ENCODE data around the gene AKR1D1. TPM values are rescaled to one million over a fixed set of nuclear protein-coding genes. Genes with fewer than 3 reads are reported as not detected.

Gene AKR1D1
- total and polyA plus RNA-seq, 2 of the 13 experiments (the other 11 are each of a cell fraction or from before 2014, with no cell fraction given): 6.9 to 37.0 TPM

DNA sequence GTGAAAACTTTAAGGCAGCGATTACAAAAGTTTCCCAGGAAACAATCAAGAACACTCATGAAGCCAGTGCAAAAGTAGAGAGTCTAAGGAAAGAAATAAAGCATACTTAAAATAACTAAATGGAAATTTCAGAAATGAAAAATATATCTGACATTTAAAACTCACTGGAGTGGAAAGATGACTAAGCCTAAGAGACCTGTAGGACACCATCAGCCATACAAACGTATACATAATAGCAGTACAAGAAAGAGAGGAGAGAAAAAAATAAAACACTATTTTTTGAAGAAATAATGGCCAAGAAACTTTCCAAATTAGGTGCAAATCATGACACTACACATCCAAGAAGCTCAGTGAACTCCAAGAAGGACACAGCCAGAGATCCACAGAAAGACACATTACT, 5.4 kb upstream of the AKR1D1 start:
- BruUV-seq (replicated peaks): no TSS peak
- FAIRE-seq (no peak), ATAC-seq (no peak), DNase-seq (ENCODE audit: low spot score) (no peak)
- Histone ChIP-seq H3K36me3 (replicated peaks in 1 of 2; ENCODE audit: control insufficient read depth in 1 of 2, insufficient read depth in 2 of 2, low read length in 2 of 2) (no peaks in the 10 kb centered on the region; a peak in 1 of 5 replicates), H3K79me2 (ENCODE audit: insufficient read depth, low read length) (no peaks in the 10 kb centered on the region), H3K27ac (ENCODE audit: extremely low read length, insufficient read depth, low read length) (no peak overlapping the region), H3K4me1 (ENCODE audit: insufficient read depth, low read length) (peaks cover 45% of the 10 kb centered on the region), H3K4me2 (ENCODE audit: low read depth, low read length) (no peak overlapping the region), H2AFZ (ENCODE audit: low read length) (no peak overlapping the region), H3K9me3 (ENCODE audit: low read length) (peaks cover 33% of the 10 kb centered on the region), H3K27me3 (ENCODE audit: control insufficient read depth in 1 of 2, insufficient read depth in 2 of 2, low read length in 2 of 2) (no peaks in the 10 kb centered on the region; a peak in 1 of 5 replicates), H3K4me3 (replicated peaks in 1 of 3; ENCODE audit: insufficient read depth in 1 of 3, low read depth in 2 of 3, low read length in 3 of 3) (no peak overlapping the region), H3K9ac (ENCODE audit: insufficient read depth, low read depth, low read length) (no peak overlapping the region), H4K20me1 (ENCODE audit: insufficient read depth, low read length) (no peaks in the 10 kb centered on the region)
- no peak for TF ChIP-seq MXD4 (CRISPR knock-in tag; IDR thresholded peaks at IDR 0.05)
- TF ChIP-seq, protein P1, sequence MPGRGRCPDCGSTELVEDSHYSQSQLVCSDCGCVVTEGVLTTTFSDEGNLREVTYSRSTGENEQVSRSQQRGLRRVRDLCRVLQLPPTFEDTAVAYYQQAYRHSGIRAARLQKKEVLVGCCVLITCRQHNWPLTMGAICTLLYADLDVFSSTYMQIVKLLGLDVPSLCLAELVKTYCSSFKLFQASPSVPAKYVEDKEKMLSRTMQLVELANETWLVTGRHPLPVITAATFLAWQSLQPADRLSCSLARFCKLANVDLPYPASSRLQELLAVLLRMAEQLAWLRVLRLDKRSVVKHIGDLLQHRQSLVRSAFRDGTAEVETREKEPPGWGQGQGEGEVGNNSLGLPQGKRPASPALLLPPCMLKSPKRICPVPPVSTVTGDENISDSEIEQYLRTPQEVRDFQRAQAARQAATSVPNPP (CRISPR knock-in tag; IDR thresholded peaks at IDR 0.05): no peak
- TF ChIP-seq DMAP1 (CRISPR knock-in tag; IDR thresholded peaks at IDR 0.05): no peak
- no peak for TF ChIP-seq ZNF878 (CRISPR knock-in tag; IDR thresholded peaks at IDR 0.05)
- TF ChIP-seq ZNF326 (CRISPR knock-in tag; IDR thresholded peaks at IDR 0.05; ENCODE audit: borderline replicate concordance): no peak
- TF ChIP-seq ZNF747 (CRISPR knock-in tag; IDR thresholded peaks at IDR 0.05; ENCODE audit: borderline replicate concordance): no peak
- TF ChIP-seq ZSCAN20 (CRISPR knock-in tag; IDR thresholded peaks at IDR 0.05; ENCODE audit: borderline replicate concordance): no peak
- TF ChIP-seq ZNF501 (CRISPR knock-in tag; IDR thresholded peaks at IDR 0.05): no peak
- no peak for TF ChIP-seq NFE2L1 (CRISPR knock-in tag; IDR thresholded peaks at IDR 0.05; ENCODE audit: borderline replicate concordance)
- TF ChIP-seq, protein P2, sequence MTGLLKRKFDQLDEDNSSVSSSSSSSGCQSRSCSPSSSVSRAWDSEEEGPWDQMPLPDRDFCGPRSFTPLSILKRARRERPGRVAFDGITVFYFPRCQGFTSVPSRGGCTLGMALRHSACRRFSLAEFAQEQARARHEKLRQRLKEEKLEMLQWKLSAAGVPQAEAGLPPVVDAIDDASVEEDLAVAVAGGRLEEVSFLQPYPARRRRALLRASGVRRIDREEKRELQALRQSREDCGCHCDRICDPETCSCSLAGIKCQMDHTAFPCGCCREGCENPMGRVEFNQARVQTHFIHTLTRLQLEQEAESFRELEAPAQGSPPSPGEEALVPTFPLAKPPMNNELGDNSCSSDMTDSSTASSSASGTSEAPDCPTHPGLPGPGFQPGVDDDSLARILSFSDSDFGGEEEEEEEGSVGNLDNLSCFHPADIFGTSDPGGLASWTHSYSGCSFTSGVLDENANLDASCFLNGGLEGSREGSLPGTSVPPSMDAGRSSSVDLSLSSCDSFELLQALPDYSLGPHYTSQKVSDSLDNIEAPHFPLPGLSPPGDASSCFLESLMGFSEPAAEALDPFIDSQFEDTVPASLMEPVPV (CRISPR knock-in tag; IDR thresholded peaks at IDR 0.05): no peak
- no peak for TF ChIP-seq POLR2A (IDR thresholded peaks at IDR 0.05; ENCODE audit: insufficient read depth in 1 of 2, low read depth in 2 of 2, low read length in 2 of 2)
- TF ChIP-seq ZSCAN9 (CRISPR knock-in tag; IDR thresholded peaks at IDR 0.05; ENCODE audit: borderline replicate concordance): no peak
- no peak for TF ChIP-seq NCOR1 (IDR thresholded peaks at IDR 0.05; ENCODE audit: borderline replicate concordance, low read length)
- TF ChIP-seq, protein P3, sequence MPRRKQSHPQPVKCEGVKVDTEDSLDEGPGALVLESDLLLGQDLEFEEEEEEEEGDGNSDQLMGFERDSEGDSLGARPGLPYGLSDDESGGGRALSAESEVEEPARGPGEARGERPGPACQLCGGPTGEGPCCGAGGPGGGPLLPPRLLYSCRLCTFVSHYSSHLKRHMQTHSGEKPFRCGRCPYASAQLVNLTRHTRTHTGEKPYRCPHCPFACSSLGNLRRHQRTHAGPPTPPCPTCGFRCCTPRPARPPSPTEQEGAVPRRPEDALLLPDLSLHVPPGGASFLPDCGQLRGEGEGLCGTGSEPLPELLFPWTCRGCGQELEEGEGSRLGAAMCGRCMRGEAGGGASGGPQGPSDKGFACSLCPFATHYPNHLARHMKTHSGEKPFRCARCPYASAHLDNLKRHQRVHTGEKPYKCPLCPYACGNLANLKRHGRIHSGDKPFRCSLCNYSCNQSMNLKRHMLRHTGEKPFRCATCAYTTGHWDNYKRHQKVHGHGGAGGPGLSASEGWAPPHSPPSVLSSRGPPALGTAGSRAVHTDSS (CRISPR knock-in tag; conservative IDR thresholded peaks at IDR 0.05): no peak
- ChIA-PET POLR2A (no interaction called here), CTCF (ENCODE audit: low intra/inter-chr PET ratio, low total read pairs) (no interaction called here)
- in situ Hi-C loops (cut with HindIII; ENCODE audit: extremely low pct_ligation_motif_present, low pct_unique_long_range_greater_than_20kb) (no loop called here), intact Hi-C loops (cut with micrococcal nuclease; ENCODE audit: unreplicated experiment) (no loop called here)
- 99% methylated on average over 2 of the region's 2 CpGs for WGBS (ENCODE audit: low lambda C conversion rate)

Data from HepG2 (cell line).